ENCODE data around the gene SMIM12. TPM values are rescaled to one million over a fixed set of nuclear protein-coding genes. Genes with fewer than 3 reads are reported as not detected.

The SMIM12 gene
- total RNA-seq, 4 donors from 2014 or later: 11.8 to 31.2 (median 19.4) TPM

DNA sequence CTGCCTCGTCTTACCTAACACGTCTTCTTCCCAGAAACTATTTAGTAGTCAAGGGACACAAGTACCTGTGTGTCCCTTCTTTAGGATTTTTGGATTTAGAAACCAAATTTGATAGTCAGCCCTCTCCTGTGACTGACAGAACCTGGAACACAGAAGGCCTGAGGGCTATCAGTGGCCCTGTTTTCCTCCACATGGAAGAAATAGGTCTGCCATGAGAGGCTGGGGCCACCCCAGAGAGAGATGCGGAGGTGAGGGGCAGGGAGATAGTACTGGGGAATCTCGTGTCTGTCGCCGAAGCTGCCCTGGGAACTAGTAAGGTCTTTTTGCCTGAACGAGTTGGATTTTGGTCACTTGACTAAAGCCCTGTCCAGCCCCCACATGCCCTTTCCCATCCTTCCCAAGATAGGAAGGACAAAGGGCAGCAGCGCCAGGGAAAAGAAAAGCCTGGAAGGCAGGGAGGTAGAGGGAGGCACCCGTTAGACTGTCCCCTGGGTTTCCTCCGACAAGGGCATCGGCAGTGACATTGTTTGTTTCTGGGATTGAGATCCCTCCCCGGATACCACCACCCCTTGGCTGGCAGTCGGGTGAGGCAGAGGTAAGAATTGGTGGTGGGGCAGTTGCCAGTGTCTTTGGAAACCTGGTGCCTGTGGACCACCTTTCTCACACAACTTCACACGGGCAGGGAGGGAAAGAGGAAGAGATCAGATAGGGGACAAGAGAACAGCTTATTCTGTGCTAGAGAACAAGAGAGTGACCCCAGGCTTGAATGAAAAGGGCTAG is 19.8 kb downstream of the SMIM12 start:
- no peak overlapping the region for H3K27ac ChIP-seq
- TF ChIP-seq, protein P1, sequence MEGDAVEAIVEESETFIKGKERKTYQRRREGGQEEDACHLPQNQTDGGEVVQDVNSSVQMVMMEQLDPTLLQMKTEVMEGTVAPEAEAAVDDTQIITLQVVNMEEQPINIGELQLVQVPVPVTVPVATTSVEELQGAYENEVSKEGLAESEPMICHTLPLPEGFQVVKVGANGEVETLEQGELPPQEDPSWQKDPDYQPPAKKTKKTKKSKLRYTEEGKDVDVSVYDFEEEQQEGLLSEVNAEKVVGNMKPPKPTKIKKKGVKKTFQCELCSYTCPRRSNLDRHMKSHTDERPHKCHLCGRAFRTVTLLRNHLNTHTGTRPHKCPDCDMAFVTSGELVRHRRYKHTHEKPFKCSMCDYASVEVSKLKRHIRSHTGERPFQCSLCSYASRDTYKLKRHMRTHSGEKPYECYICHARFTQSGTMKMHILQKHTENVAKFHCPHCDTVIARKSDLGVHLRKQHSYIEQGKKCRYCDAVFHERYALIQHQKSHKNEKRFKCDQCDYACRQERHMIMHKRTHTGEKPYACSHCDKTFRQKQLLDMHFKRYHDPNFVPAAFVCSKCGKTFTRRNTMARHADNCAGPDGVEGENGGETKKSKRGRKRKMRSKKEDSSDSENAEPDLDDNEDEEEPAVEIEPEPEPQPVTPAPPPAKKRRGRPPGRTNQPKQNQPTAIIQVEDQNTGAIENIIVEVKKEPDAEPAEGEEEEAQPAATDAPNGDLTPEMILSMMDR (IDR thresholded peaks at IDR 0.05): no peak
- TF ChIP-seq POLR2A (IDR thresholded peaks at IDR 0.05): no peak
- H3K9me3 ChIP-seq: no peaks in the 10 kb centered on the region
- no peaks in the 10 kb centered on the region for H3K36me3 ChIP-seq
- no peaks in the 10 kb centered on the region for H3K4me1 ChIP-seq
- no peak overlapping the region for H3K4me3 ChIP-seq
- H3K27me3 ChIP-seq: no peaks in the 10 kb centered on the region
- intact Hi-C loops (cut with DNase I; ENCODE audit: low total_unique reads): no loop called here
- DNase-seq: no peak

DNA sequence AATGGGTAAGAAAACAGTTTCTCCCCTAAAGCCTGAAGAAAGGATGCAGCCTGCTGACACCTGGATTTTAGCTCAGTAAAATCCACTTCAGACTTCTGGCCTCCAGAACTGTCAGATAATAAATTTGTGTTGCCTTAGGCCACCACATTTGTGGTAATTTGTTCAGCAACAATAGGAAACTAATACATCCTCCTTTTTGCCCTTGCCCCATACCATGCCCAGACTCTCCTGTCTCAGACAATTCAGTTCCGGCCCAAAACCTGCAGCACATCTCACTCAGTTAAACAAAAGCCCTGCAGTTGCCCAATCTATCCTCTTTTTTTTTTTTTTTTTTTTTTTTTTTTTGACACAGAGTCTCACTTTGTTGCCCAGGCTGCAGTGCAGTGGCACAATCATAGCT is 25.8 kb downstream of the SMIM12 start:
- Histone ChIP-seq H3K27ac (no peak overlapping the region), H3K27me3 (no peaks in the 10 kb centered on the region), H3K4me3 (no peak overlapping the region), H3K36me3 (no peaks in the 10 kb centered on the region), H3K4me1 (no peaks in the 10 kb centered on the region), H3K9me3 (no peaks in the 10 kb centered on the region)
- no peak for TF ChIP-seq POLR2A (IDR thresholded peaks at IDR 0.05)
- TF ChIP-seq, protein P1 (IDR thresholded peaks at IDR 0.05): no peak
- DNase-seq: no peak
- intact Hi-C loops (cut with DNase I; ENCODE audit: low total_unique reads): no loop called here

DNA sequence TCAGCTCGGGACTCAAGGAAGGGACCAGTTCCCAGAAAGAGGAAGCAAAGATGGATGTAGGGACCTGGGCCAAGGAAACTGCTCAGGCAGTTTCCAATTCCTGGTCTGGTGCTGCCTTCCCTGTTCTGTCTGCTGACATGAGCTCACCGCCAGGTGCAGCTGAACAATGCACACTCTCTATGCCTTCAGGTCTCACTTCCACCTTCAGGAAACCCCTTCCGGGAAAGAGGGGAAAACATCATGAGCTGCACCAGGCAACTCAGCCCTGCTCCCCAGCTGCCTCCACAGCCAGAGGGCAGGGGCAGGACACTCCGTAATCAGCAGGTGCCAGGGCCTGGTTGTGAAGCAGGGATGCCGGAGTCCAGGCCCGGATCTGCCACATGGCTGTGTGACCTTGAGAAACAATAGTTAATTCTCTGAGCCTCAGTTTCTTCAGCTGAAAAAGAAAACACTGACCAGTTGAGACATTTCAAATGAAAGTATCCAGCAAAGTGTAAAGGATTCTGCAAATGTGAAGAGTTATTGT is 27.8 kb downstream of the SMIM12 start:
- H3K9me3 ChIP-seq: no peaks in the 10 kb centered on the region

DNA sequence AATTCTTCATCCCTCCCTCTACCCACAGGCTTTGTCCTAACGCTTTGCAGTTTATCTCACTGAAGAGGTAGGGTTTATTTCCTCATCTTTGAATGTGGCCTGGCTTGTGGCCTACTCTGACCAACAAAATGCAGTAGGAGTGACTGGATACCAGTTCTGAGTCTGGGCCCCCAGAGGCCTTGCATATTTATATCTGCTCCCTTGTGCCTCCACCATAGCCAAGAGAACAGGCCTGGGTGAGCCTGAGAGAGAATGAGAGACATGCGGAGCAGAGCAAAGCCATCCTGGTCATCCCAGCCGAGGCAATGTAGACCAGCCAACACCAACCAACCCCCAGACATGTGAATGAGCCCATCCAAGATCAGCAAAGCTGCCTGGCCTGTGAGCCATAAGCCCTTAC is 30.3 kb downstream of the SMIM12 start:
- no peak overlapping the region for H3K27ac ChIP-seq

More for the DNA sequence above, 27.8 kb downstream of the SMIM12 start:
- intact Hi-C loops (cut with DNase I; ENCODE audit: low total_unique reads): no loop called here
- H3K4me3 ChIP-seq: no peak overlapping the region
- no peak for DNase-seq
- no peaks in the 10 kb centered on the region for H3K27me3 ChIP-seq
- no peak overlapping the region for H3K27ac ChIP-seq
- no peaks in the 10 kb centered on the region for H3K4me1 ChIP-seq
- H3K36me3 ChIP-seq: no peaks in the 10 kb centered on the region
- TF ChIP-seq, protein P1 (IDR thresholded peaks at IDR 0.05): no peak
- no peak for TF ChIP-seq POLR2A (IDR thresholded peaks at IDR 0.05)

DNA sequence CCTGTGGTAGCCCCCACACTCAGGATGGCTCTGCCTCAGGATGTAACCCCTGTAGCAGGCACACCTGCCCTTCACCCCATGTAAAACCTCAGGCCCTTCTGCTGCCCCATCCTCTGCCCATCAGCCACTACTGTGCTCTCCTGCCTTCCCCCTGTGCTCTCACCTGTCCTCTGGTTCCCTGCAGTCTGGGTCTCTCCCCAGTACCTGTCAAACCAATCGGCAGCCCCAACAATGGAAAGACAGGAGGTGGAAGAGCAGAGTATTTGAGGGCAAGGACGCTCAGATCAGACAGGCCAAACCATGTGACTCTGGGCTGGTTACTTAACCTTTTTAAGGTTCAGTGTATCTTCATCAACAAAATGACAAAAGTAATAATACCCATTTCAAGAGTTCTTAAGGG is 30.9 kb downstream of the SMIM12 start:
- intact Hi-C loops (cut with DNase I; ENCODE audit: low total_unique reads): no loop called here
- Histone ChIP-seq H3K4me1 (no peaks in the 10 kb centered on the region), H3K4me3 (no peak overlapping the region), H3K9me3 (no peaks in the 10 kb centered on the region), H3K27me3 (no peaks in the 10 kb centered on the region), H3K36me3 (no peaks in the 10 kb centered on the region), H3K27ac (no peak overlapping the region)
- TF ChIP-seq POLR2A (IDR thresholded peaks at IDR 0.05): no peak
- TF ChIP-seq, protein P1 (IDR thresholded peaks at IDR 0.05): no peak
- no peak for DNase-seq

More for the DNA sequence above, 30.3 kb downstream of the SMIM12 start:
- intact Hi-C loops (cut with DNase I; ENCODE audit: low total_unique reads): no loop called here
- DNase-seq: no peak
- Histone ChIP-seq H3K36me3 (no peaks in the 10 kb centered on the region), H3K4me1 (no peaks in the 10 kb centered on the region), H3K9me3 (no peaks in the 10 kb centered on the region), H3K27me3 (no peaks in the 10 kb centered on the region), H3K4me3 (no peak overlapping the region)
- TF ChIP-seq POLR2A (IDR thresholded peaks at IDR 0.05): no peak
- TF ChIP-seq, protein P1 (IDR thresholded peaks at IDR 0.05): no peak

All from uterus (tissue), 4 donors.